ENCODE measurements around the gene WNT5A.

GRCh38 chr3:55490276-55490913, 3.3 kb upstream of the WNT5A start:
- TF ChIP-seq EZH2 (IDR thresholded peaks at IDR 0.05) (no peak), CTCF (IDR thresholded peaks at IDR 0.05) (no peak)

All from neural progenitor cell (in vitro differentiated cells).